NOMO-1 treated with dmso at 0.1 percent for 144 hours (cell line): ENCODE data around the gene CXADR.
"Not testable (repeated sequence)": the region's sequence is repeated elsewhere in the genome, so short reads cannot be mapped to it uniquely, and the experiment has no call there.

ENCODE experiments used
- DNase-seq: peaks from one replicate; lab custom pipeline; 2025; ENCODE audit not compliant: unreplicated experiment; lab: John Stamatoyannopoulos, UW

Gene CXADR

DNA sequence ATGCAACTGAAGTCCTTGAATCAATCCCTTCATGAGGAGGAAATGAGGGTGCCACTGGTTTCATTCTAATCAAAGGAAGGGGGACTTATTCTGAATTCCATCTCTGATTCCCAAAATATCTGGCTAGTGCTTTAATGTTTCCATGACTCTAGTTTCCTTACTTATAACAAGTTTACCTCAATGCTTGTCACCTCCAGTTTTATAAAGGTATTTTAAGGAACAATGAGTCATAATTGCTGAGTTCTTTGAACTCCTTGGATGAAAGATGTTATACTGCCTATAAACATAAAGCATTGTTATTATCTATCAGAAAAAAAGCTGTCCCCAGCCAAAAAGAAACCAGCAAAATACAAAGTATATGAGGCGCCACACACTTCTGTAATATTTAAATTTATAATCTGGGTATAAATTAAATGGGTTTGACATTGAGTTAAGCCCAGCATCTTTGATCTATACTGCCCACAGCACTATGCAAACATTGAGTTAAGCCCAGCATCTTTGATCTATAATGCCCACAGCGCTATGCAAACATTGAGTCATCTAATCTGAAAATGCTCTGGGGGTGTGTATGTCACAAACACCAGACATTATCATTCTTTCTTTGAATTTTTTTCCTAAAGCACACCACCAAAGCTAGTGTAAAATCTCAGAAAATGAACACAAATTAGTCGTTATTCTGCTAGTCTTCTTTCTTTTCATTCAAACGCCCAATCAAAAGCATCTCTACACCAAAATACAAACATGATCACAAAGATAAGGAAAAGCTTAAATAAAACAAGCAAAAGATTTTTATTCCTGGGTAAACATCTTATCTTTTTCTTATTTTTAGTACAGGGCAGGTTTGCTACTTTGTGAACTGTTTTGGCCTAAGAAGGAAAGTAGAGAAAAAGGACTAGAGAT is 11.5 kb upstream of the CXADR start:
- DNase-seq: no peak

DNA sequence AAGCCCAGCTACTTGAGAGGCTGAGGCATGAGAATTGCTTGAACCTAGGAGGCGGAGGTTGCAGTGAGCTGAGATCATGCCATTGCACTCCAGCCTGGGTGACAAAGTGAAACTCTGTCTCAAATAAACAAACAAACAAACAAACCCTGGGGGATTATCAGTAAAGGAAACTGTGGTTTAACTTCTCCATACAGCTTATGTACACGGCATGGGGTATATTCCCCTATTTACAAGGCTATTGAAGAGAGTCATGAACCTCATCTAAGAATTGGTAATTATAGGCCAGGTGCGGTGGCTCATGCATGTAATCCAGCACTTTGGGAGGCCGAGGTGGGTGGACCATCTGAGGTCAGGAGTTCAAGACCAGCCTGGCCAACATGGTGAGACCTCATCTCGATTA is 9.9 kb upstream of the CXADR start:
- not testable (repeated sequence) for DNase-seq

DNA sequence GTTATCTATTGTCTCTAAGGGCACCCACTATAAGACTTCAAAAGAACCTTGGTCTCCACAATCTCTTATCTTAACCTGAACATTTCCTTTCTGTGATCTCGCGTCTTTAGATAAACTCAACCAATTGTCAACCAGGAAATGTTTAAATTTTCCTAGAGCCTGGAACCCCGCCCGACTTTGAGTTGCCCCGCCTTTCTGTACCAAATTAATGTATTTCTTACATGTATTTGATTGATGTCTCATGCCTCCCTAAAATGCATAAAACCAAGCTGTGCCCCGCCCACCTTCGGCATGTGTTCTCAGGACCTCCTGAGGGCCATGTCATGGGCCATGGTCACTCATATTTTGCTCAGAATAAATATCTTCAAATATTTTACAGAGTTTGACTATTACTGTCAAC is 5.9 kb upstream of the CXADR start:
- DNase-seq: no peak

DNA sequence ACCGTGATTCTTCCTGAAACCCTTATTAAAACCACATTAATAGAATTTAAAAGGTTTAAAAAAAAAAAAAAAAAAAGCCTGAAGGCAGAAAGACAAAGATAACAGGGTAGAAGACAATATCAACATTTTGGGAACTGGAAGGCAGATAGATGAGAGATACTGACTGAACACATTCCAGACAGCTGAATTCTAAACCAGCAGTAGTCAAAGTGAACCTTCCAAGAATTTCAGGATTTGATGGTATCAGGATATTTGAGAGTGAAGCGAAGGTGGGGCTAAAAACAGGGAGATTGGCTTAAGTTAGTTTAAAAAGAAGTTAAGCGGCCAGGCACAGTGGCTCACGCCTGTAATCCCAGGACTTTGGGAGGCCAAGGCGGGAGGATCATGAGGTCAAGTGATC is 5.3 kb upstream of the CXADR start:
- no peak for DNase-seq

DNA sequence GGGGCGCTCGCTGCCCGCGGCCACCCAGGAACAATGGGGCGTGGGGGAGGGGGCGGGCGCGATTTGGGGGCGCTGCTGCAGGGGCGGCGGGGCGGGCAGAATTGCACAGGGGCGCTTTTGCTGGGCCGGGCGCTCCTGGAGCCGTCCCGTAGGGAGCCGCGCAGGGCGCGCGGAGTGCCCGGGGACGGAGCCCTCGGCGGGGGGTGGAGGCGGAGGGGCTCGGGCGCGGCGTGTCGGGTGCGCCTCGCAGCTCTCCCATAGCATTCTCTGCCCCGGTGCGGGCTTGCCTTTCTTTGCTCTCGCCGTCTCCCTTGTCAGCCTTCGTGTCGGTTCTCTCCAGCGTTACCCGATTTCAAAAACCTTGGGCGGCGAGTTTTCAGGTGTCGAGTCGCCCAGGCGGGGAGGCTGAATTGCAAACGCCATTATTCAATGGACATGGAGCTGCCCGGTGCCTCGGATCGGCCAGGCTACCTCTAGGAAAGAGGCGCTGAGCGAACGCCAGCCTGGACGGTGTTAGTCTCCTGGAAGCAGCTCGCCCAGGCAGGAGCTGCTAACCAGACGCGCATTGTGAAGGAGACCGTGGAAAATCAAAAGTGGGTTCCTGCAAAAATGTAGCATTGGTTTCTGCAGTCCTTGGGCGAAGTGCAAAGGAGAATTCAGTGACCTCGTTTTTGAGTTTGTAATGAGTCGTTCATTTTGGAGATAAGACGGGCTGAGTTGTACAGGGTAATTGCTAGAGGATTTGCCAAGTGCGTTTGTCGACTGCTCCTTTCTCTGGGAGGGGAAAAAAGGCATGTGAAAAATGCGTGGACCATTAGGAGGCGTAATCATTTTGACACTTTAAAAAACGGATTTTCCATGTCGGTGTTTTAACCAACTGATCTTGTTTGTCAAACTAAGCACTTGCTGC is 626 bp downstream of the CXADR start:
- no peak for DNase-seq

DNA sequence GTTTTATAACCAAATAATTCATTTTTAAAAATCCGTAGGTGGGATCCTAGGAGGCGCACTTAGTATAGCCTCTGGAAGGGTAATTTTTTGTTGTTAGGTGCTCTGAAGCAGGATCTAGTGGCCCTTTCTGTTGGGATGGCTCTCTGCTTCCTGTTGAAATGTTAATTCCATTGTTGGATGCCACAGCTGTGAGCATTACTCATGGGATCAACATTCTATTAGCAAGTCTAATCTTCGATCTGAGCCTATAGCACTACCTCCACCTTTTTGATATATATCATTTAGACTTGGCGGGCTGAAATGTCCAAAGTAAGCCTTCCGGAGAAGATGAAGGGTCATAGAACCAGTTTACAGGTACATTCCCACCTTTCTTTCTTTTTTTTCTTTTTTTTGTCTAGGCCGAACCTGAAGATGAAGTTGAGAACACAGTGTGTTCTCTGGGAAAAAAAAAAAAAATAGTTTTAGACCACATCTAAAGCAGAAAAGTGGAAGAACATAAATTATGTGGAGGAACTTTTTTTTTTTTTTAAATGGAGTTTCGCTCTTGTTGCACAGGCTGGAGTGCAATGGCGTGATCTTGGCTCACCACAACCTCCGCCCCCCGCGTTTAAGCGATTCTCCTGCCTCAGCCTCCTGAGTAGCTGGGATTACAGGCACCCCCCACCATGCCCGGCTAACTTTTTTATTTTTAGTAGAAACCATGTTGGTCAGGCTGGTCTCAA is 1.4 kb downstream of the CXADR start:
- no peak for DNase-seq

DNA sequence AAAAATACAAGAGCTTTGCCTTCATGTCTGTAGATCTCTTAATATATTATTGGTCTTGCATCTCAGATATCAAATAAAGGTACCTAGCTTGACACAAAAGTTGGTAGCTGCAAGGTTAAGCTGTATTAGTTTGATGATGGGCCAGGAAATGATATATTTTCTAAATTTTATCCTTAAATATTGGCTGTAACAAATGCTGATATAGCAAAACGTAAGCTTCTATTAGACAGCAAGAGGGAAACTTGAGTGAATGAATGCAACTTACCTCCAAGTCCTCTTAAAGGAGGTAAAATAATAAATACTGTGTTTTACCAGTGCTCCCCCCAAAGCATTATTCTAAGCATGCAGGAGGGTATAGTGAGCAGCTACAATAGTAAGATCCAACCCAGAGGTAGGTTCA is 4.2 kb downstream of the CXADR start:
- not testable (repeated sequence) for DNase-seq

DNA sequence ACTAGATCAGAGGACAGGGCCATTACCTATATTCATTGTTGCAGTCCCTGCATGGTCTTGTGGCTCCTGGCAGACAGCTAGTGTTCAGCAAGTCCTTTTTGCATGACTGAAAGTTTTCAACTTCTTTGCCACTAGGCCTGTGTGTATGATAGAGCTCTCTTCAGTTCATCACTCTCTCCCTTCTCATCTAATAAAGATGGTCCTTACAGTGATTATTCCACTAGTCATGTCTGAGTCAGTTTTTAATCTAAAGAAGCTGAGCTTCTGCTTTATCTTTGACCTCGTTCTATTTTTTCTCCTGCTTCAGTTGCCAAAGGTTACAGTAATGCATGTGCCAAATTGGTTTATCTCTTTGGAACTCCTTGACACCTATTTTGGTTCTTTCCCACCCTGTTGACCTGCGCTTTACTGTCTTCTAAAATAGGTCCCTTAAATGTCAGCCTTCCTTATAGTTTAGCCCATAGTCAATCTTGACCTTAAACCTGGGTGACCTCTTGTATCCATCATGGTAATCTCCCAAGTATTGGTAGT is 6.4 kb downstream of the CXADR start:
- no peak for DNase-seq

DNA sequence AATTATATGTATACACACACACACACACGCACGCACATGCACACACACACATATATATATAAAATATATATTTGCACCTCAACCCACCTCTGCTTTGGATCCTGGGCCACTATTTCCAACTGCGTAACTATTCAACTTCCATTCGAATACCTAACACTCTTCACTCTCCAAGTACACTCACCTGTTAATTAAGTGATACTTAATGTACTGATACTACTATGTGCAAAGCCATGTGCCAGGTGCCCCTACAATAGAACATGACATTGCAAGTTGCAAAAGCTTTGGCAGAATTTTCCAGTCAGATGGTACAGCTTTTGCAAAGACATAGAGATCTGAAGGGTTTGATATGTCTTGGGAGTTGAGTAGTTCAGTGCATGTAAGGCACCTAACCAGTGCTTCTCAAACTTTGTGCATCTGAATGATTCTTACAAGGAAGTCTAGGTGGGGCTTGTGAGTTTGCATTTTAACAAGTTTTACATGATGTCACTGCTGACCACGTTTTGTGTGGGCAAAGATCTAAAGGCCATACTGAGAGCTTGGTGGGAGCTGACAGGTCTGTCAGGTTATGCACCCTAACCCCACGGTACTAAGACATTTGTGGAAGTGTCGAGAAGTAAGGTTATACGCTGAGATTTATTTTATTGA is 7.2 kb downstream of the CXADR start:
- no peak for DNase-seq

DNA sequence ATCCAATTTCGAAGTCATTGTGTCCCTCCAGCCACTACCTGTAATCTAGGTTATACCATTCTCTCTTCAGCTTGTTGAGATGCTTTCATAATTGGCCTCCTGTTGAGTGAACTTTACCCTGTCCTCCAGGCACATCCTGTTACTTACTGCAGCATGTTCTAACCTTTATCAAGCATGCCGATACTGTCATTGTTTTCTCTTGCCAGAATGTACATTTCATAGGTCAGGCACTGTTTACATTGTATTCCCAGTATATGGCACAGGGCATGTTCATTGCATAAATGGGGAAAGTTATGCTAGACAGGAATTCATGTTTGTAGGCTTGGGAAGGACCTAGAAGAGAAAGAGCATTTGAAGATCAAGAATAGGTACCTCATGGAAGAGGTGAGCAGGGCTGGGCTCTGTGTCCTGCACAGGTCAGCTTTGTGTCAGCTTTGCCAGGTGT is 10.2 kb downstream of the CXADR start:
- no peak for DNase-seq

DNA sequence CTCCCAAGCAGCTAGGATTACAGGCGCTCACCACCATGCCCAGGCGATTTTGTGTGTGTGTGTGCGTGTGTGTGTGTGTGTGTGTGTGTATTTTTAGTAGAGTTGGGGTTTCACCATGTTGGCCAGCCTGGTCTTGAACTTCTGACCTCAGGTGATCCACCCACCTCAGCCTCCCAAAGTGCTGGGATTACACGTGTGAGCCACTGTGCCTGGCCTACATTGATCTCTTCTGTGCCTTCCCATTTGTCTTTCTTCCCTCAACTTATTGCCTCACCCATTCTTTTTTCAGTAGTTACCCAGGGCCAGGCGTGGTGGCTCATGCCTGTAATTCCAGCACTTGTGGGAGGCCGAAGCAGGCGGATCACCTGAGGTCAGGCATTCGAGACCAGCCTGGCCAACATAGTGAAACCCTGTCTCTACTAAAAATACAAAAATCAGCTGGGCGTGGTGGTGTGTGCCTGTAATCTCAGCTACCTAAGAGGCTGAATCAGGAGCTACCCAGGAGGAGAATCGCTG is 11.2 kb downstream of the CXADR start:
- not testable (repeated sequence) for DNase-seq

DNA sequence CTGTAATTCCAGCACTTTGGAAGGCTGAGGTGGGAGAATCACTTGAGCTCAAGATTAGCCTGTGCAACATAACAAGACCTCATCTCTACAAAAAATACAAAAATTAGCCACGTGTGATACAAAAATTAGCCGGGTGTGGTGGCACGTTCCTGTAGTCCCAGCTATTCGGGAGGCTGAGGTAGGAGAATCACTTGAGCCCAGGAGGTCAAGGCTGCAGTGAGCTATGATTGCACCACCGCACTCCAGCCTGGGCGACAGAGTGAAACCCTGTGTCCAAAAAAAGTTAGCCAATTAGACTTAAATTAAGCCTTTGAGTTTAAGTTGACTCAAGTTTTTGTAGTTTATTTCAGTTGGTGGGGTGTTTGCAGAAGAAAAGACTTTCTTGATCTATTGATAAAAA is 11.8 kb downstream of the CXADR start:
- no peak for DNase-seq

DNA sequence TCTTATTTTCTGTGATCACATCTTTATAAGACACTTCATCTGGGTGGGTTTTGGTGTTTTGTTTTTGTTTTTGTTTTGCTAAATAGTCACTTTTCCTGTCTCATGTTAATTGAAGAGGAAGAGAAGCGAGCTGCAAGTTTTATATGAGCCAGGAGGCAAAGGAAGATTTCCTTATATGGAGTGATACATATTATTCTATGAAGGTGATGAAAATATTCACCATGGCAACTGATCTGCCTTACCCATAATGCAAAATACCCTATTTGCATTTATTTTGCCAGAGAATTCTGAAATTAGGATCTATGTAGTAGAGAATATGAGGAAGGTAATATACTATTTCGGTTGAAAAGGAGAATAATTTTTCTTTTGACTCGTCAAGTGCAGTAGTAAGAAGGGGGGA is 13.9 kb downstream of the CXADR start:
- no peak for DNase-seq

DNA sequence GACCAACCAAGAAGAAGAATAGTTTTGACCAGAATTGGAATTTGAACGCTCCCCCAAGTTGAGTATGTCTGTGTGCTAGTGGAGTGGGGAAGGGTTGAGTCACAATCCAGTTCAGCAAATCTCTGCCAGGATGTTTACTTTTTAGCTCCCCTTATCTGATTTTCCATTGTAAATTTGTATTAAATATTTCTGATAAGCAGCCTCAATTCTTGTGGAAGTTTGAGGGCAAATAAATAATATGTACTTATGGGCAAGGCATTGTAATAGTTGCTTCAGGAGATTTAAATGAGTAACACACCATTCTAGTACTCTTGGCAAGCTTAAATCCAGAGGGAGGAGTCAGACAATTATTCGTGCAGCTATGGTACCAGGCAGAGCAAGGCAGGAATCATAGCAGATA is 14.4 kb downstream of the CXADR start:
- DNase-seq: no peak

DNA sequence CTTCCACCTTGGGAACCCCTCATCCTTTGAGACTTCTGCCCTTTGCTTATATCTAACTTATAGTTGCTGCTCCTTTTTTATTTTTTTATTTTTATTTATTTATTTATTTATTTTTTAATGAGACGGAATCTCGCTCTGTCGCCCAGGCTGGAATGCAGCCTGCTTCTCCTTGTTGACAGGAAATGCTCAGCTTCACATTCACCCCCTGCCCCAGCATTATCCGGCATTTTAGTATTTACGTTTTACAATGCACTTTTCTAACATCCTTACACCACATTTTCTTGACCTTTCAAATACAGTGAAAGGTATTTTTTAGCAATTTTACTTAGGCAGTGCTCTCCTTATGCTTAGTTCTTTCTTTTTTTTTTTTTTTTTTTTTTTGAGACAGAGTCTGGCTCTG is 14.9 kb downstream of the CXADR start:
- no peak for DNase-seq

DNA sequence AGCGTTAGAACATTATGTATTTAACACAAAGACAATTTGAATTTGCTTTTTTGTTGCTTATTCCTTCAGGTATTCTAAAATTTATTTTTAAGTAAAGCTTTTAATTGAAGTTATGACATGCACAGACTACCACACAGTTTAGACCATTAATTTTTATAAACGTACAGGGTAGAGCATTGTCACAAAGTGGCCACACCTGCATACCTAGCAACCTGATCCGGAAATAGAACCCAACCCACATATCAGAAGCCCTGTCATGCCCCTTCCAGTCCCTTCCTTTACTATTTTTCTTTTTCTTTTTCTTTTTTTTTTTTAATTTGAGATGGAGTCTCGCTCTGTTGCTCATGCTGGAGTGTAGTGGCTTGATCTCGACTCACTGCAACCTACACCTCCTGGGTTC is 16.8 kb downstream of the CXADR start:
- DNase-seq: no peak

DNA sequence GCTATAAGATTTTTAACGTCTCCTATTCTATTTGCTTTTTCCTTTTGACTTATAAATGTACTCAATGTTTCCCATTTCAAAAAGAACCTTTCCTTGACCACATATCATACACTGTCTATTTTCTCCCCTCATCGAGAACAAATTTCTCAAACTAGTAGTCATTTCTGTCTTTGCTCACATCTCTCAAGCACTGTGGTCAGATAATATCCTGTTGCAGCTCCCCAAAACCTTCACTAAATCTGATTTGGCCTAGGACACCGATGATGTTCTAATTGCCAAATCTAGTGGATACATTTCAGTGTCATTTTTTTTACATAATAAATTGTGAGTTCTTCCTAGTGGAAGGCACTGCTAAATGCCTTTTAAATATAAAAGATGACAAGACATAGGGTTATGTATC is 19.4 kb downstream of the CXADR start:
- no peak for DNase-seq

DNA sequence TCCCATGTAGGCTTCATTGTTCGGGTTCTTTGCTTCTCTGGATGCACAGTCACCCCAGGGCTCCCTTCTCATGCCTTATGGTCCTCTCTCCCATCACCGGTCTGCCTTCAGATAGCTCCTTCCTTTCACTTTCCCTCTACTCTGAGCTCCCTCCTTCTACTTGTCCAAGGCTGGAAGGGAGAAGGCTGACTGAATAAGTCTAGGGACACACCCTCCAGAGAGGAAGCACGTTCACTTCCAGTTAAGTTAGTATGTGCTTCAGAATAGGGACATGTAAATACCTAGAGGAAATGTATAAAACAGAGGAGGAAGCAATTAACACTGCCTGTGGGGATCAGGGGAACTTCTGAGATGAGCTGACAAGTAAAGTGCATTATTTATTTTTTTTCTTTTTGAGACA is 23.5 kb downstream of the CXADR start:
- DNase-seq: no peak

DNA sequence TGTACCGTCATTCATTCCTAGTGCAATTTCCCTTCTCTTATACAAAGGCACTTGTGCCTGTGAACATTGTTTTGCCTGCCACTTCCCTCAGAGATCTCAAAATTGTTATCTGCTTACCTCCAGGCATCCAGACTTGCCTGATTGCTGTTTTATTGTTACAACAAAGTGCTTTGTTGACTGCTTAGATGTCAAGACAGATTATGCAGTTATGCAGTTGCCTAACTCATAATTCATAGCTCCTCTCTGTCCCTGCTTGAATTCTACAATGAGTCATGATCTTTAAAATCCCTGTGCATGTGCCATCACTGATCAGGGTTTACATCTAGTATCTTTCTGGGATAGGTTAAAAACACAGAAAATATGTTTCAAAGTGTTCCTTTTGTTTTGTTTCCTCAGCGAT is 24.5 kb downstream of the CXADR start:
- DNase-seq: no peak

DNA sequence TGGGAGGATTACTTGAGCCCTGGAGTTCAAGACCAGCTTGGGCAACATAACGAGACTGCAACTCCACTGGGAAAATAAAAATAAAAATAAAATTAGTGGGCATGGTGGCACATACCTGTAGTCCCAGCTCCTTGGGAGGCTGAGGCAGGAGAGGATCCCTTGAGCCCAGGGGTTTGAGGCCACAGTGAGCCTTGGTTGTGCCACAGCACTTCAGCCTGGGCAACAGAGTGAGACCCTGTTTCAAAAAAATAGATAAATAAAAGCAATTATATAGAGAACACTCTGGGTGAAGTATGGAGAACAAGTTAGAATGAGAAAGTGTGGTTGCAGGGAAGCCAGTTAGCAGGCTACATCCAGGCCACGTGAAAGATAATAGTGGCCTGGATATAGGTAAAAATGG is 25.7 kb downstream of the CXADR start:
- no peak for DNase-seq
